ENCODE measurements around the gene RAB14.
A peak's percentile ranks its signal among the peaks of the same experiment; 100 is the strongest.

The RAB14 gene

DNA sequence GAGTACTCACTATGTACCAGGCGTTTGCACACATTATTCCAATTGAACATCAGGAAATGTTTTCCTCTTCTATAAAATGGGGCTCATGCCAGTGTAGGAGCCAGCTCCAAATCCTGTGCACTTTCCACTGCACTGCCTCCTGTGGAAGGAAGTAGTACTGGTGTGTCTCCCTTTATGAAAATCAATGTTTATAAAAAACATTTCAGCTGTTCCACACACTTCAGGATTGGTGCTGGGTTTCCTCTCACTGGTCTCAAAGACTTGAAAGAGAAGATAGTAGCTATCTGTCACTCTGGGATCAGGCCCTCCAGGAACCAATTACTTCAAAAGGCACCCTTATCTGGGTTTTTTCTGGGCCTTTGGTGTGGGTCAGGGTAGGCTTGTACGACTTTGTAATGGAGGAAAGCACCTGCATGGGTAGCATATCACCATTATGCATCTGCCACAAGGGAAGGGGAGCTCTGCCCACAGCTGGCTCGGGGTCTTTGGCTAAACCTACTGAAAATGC, 32.5 kb downstream of the RAB14 start:
- no peak overlapping the region for H3K4me2 ChIP-seq
- H3K4me3 ChIP-seq (IDR thresholded peaks at IDR 0.05; ENCODE audit: insufficient read depth, low read depth, low read length) = no peak overlapping the region
- H3K27me3 ChIP-seq (ENCODE audit: insufficient read depth, low read depth) = no peaks in the 10 kb centered on the region
- H3K9ac ChIP-seq = no peak overlapping the region
- TF ChIP-seq, protein P1, sequence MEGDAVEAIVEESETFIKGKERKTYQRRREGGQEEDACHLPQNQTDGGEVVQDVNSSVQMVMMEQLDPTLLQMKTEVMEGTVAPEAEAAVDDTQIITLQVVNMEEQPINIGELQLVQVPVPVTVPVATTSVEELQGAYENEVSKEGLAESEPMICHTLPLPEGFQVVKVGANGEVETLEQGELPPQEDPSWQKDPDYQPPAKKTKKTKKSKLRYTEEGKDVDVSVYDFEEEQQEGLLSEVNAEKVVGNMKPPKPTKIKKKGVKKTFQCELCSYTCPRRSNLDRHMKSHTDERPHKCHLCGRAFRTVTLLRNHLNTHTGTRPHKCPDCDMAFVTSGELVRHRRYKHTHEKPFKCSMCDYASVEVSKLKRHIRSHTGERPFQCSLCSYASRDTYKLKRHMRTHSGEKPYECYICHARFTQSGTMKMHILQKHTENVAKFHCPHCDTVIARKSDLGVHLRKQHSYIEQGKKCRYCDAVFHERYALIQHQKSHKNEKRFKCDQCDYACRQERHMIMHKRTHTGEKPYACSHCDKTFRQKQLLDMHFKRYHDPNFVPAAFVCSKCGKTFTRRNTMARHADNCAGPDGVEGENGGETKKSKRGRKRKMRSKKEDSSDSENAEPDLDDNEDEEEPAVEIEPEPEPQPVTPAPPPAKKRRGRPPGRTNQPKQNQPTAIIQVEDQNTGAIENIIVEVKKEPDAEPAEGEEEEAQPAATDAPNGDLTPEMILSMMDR (conservative IDR thresholded peaks at IDR 0.05; ENCODE audit: low read depth, low read length) = peak; percentile 66
- no peak overlapping the region for H2AFZ ChIP-seq (ENCODE audit: low read depth)
- H3K79me2 ChIP-seq (ENCODE audit: insufficient read depth, low read depth) = no peaks in the 10 kb centered on the region
- no peak overlapping the region for H3K27ac ChIP-seq
- H4K20me1 ChIP-seq (ENCODE audit: insufficient read depth) = no peaks in the 10 kb centered on the region
- H3K36me3 ChIP-seq (ENCODE audit: insufficient read depth) = no peaks in the 10 kb centered on the region; the same call in 1 of the 2 replicates
- no peaks in the 10 kb centered on the region for H3K4me1 ChIP-seq (ENCODE audit: low read depth, poor library complexity, severe bottlenecking)

- Histone ChIP-seq H3K4me2 (no peak overlapping the region), H4K20me1 (ENCODE audit: insufficient read depth) (no peaks in the 10 kb centered on the region), H3K4me1 (ENCODE audit: low read depth, poor library complexity, severe bottlenecking) (no peaks in the 10 kb centered on the region), H3K27ac (no peak overlapping the region), H3K27me3 (ENCODE audit: insufficient read depth, low read depth) (no peaks in the 10 kb centered on the region), H3K79me2 (ENCODE audit: insufficient read depth, low read depth) (no peaks in the 10 kb centered on the region), H2AFZ (ENCODE audit: low read depth) (no peak overlapping the region), H3K36me3 (ENCODE audit: insufficient read depth) (no peaks in the 10 kb centered on the region; the same call in 1 of the 2 replicates), H3K9ac (no peak overlapping the region), H3K4me3 (IDR thresholded peaks at IDR 0.05; ENCODE audit: insufficient read depth, low read depth, low read length) (no peak overlapping the region)
- TF ChIP-seq, protein P1 (conservative IDR thresholded peaks at IDR 0.05; ENCODE audit: low read depth, low read length) = no peak
Observed at GRCh38 chr9:121168052-121168451, 33.6 kb downstream of the RAB14 start.

DNA sequence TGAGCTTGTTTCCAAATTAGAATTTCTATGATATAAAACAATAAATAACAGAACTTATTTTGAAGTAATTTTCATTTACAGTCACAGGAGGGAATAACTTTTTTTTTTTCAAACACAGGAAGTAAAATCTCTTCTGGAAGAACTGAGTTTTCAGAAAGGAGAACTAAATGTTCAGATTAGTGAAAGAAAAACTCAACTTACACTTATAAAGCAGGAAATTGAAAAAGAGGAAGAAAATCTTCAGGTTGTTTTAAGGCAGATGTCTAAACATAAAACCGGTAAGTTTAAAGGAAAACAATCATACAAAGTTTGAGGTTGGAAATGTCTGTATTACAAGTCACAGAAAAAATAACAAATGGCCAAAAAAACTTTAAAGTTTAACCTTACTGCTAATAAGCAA, 41.6 kb downstream of the RAB14 start:
- Histone ChIP-seq H3K4me3 (IDR thresholded peaks at IDR 0.05; ENCODE audit: insufficient read depth, low read depth, low read length) (no peak overlapping the region), H3K27me3 (ENCODE audit: insufficient read depth, low read depth) (no peaks in the 10 kb centered on the region), H3K36me3 (ENCODE audit: insufficient read depth) (peaks cover 3% of the 10 kb centered on the region; the same call in 1 of the 2 replicates), H3K9ac (no peak overlapping the region), H3K4me2 (no peak overlapping the region), H3K4me1 (ENCODE audit: low read depth, poor library complexity, severe bottlenecking) (peaks cover 20% of the 10 kb centered on the region), H3K79me2 (ENCODE audit: insufficient read depth, low read depth) (no peaks in the 10 kb centered on the region), H3K27ac (no peak overlapping the region), H2AFZ (ENCODE audit: low read depth) (no peak overlapping the region), H4K20me1 (ENCODE audit: insufficient read depth) (no peaks in the 10 kb centered on the region)
- TF ChIP-seq, protein P1 (conservative IDR thresholded peaks at IDR 0.05; ENCODE audit: low read depth, low read length) = no peak

GRCh38 chr9:121157939-121158338, 43.7 kb downstream of the RAB14 start:
- no peak overlapping the region for H3K9ac ChIP-seq
- no peak overlapping the region for H2AFZ ChIP-seq (ENCODE audit: low read depth)
- H3K27ac ChIP-seq = no peak overlapping the region
- peaks cover 3% of the 10 kb centered on the region; the same call in 1 of the 2 replicates for H3K36me3 ChIP-seq (ENCODE audit: insufficient read depth)
- no peak overlapping the region for H3K4me3 ChIP-seq (IDR thresholded peaks at IDR 0.05; ENCODE audit: insufficient read depth, low read depth, low read length)
- H3K4me2 ChIP-seq = no peak overlapping the region
- TF ChIP-seq, protein P1 (conservative IDR thresholded peaks at IDR 0.05; ENCODE audit: low read depth, low read length) = no peak
- H3K79me2 ChIP-seq (ENCODE audit: insufficient read depth, low read depth) = no peaks in the 10 kb centered on the region
- H3K27me3 ChIP-seq (ENCODE audit: insufficient read depth, low read depth) = no peaks in the 10 kb centered on the region
- H3K4me1 ChIP-seq (ENCODE audit: low read depth, poor library complexity, severe bottlenecking) = peaks cover 31% of the 10 kb centered on the region
- H4K20me1 ChIP-seq (ENCODE audit: insufficient read depth) = no peaks in the 10 kb centered on the region
